ENCODE results near the gene INTS11. TPM values are rescaled to one million over a fixed set of nuclear protein-coding genes. Genes with fewer than 3 reads are reported as not detected.
A peak's percentile ranks its signal among the peaks of the same experiment; 100 is the strongest.

The INTS11 gene
- total and polyA plus RNA-seq, 9 of the 15 experiments (the other 6 are each of a cell fraction or from before 2014, with no cell fraction given), result 3.6 to 183 (median 110) TPM

GRCh38 chr1:1347663-1348419, 23.4 kb upstream of the INTS11 start (continued):
- no peak for TF ChIP-seq FOSL1 (tag; conservative IDR thresholded peaks at IDR 0.05)
- TF ChIP-seq ZBTB34 (CRISPR knock-in tag; IDR thresholded peaks at IDR 0.05), result no peak
- no peak for TF ChIP-seq ZKSCAN8 (CRISPR knock-in tag; IDR thresholded peaks at IDR 0.05)
- 0 out of 2 replicates have a peak, but pooled peaks have one; percentile 25 for TF ChIP-seq DPF2 (IDR thresholded peaks at IDR 0.05)
- TF ChIP-seq DLX4 (CRISPR knock-in tag; IDR thresholded peaks at IDR 0.05), result no peak
- TF ChIP-seq CSDE1 (IDR thresholded peaks at IDR 0.05), result no peak
- no peak for TF ChIP-seq DNMT1 (IDR thresholded peaks at IDR 0.05)
- no peak for TF ChIP-seq PBX2 (CRISPR knock-in tag; IDR thresholded peaks at IDR 0.05; ENCODE audit: low read depth)
- no peak for TF ChIP-seq PBX2 (tag; conservative IDR thresholded peaks at IDR 0.05; ENCODE audit: low read depth)
- no peak for TF ChIP-seq ARHGAP35 (IDR thresholded peaks at IDR 0.05; ENCODE audit: partially characterized antibody)
- no peak for TF ChIP-seq CCNT2 (IDR thresholded peaks at IDR 0.05; ENCODE audit: borderline replicate concordance, extremely low read depth, insufficient read length, low read depth, low read length)
- no peak for TF ChIP-seq ZNF644 (tag; IDR thresholded peaks at IDR 0.05; ENCODE audit: low read depth)
- TF ChIP-seq ZNF511 (CRISPR knock-in tag; IDR thresholded peaks at IDR 0.05), result peak; percentile 64; the same call in 1 of the 2 replicates
- TF ChIP-seq ZNF253 (CRISPR knock-in tag; conservative IDR thresholded peaks at IDR 0.05), result no peak
- TF ChIP-seq CHCHD3 (CRISPR knock-in tag; IDR thresholded peaks at IDR 0.05), result no peak
- TF ChIP-seq HOMEZ (CRISPR knock-in tag; IDR thresholded peaks at IDR 0.05), result no peak
- no peak for TF ChIP-seq ID3 (CRISPR knock-in tag; IDR thresholded peaks at IDR 0.05)
- TF ChIP-seq ID3 (tag; IDR thresholded peaks at IDR 0.05), result no peak
- peak in 1 of 2 experiments; percentile 66; a peak in 2 of 4 replicates for TF ChIP-seq MAZ (CRISPR knock-in tag; conservative IDR thresholded peaks at IDR 0.05 in 1 of 2, IDR thresholded peaks at IDR 0.05 in 1 of 2)
- no peak for TF ChIP-seq RNF2 (IDR thresholded peaks at IDR 0.05)
- TF ChIP-seq MAFG (tag; conservative IDR thresholded peaks at IDR 0.05), result no peak
- TF ChIP-seq ZSCAN32 (CRISPR knock-in tag; IDR thresholded peaks at IDR 0.05), result no peak

Measured in K562 (cell line).